Retinal pigment epithelial cell (primary cell): ENCODE results near the gene FOXP1.

ENCODE experiments used
- DNase-seq: peaks from one replicate; pipeline ENCODE4 v3.0.0-alpha.2; 2010; ENCODE audit warnings: low read depth
- H3K4me3 ChIP-seq: 2 replicates; pipeline ENCODE4 v1.5.1; 2011; ENCODE audit warnings: mild to moderate bottlenecking, low read length, control low read depth, moderate library complexity
- CTCF ChIP-seq: conservative IDR thresholded peaks from 2 replicates; pipeline ENCODE4 v1.5.1; 2011; ENCODE audit warnings: low read depth, low read length, control low read depth, inconsistent platforms

FOXP1 gene

GRCh38 chr3:71601811-71602210, 18.3 kb upstream of the FOXP1 start:
- peak; percentile 55 for DNase-seq
- no peak for TF ChIP-seq CTCF
- no peak overlapping the region for H3K4me3 ChIP-seq

- TF ChIP-seq CTCF, result no peak
- no peak for DNase-seq
Measured at GRCh38 chr3:71600646-71601288, 17.2 kb upstream of the FOXP1 start.

DNA sequence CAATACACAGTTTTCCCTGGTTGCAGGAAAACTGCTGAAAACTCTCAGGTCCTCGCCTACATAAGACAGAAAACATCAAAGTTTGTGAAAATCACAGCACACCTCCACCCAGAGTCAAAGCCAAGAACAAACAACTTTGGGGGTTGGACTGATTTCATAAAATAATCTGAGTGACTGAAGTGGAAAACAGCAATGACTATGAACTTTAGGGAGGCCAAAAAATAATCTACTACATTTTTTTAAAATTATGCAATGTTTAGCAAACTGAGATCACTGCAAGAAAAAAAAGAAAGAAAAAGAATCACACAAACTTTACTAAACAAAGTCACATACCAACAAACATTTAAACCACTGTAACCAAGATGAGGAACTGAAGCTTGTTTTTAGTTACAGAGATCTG, 15.9 kb upstream of the FOXP1 start:
- H3K4me3 ChIP-seq, result no peak overlapping the region
- TF ChIP-seq CTCF, result no peak
- DNase-seq, result no peak

More at GRCh38 chr3:71600646-71601288, 17.2 kb upstream of the FOXP1 start:
- H3K4me3 ChIP-seq, result no peak overlapping the region

DNA sequence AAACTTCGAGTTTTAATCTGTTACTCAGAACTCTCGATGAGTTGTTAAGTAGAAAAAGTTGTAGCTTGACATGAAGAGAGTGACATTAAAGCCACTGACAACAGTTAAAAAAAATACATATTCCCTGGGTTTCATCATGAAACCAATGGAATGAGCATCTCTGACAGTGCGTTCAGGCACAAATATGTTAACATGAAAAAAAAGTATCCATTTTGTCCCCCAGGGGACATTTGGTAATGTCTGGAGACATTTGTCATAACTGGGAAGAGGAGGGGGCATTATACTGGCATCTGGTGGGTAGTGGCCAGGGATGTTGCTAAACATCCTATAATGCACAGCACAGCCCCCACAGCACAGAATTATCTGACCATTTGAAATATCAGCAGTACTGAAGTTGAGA, 14.8 kb upstream of the FOXP1 start:
- TF ChIP-seq CTCF, result no peak
- DNase-seq, result no peak

DNA sequence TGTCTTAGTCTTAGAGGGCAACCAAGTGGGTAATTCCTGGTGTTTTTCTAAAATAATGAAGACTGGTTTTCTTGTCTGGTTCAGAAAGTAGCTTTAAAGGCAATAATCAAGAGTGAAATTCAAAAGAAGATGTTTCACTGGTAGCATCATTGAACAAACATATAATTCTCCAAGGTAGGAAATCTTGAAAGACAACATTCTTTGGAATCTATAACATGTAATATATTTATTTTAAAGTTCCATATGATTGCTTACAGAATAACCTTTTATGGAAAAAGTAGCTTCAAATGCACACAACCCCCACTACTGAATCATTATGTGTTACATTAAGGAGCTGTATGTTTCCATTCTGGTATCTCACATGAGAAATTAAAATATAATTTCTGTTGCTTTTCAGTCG, 13.8 kb upstream of the FOXP1 start:
- no peak for TF ChIP-seq CTCF
- H3K4me3 ChIP-seq, result no peak overlapping the region
- no peak for DNase-seq

More for the DNA sequence above, 14.8 kb upstream of the FOXP1 start:
- H3K4me3 ChIP-seq, result no peak overlapping the region

- no peak for DNase-seq
- no peak overlapping the region for H3K4me3 ChIP-seq
- TF ChIP-seq CTCF, result no peak
Measured at GRCh38 chr3:71593106-71593505, 9.6 kb upstream of the FOXP1 start.

- no peak for TF ChIP-seq CTCF
- no peak for DNase-seq
- no peak overlapping the region for H3K4me3 ChIP-seq
Measured at GRCh38 chr3:71591101-71591500, 7.6 kb upstream of the FOXP1 start.
